H1 (cell line): Measurements from ENCODE around the gene EML1. TPM values are rescaled to one million over a fixed set of nuclear protein-coding genes. Genes with fewer than 3 reads are reported as not detected.
A peak's percentile ranks its signal among the peaks of the same experiment; 100 is the strongest.

Experiments
- CTCF ChIA-PET: fragments of 300-600 bp; sonication (Branson Sonifier 250); formaldehyde crosslinking; loops from one replicate; lab custom pipeline; 2021; ENCODE audit not compliant: partially characterized antibody; lab: Charles Lee
- POLR2A ChIA-PET: fragments of 300-600 bp; sonication (Branson Sonifier 250); formaldehyde crosslinking; loops from one replicate; lab custom pipeline; 2021; ENCODE audit warnings: inconsistent platforms; ENCODE audit not compliant: partially characterized antibody; lab: Charles Lee
- DNase-seq, 2 experiments: peaks; one replicate each; pipeline versions ENCODE4 v3.0.0 to v3.0.0-alpha.2; 2010 to 2022; ENCODE audit warnings: low spot score in 2 of 2, low read depth in 1 of 2, mixed read lengths in 1 of 2
- FAIRE-seq: peaks from 2 replicates; lab custom pipeline; 2011; peaks lifted over from hg19 to GRCh38; lab: Jason Lieb, UNC
- H2AFZ ChIP-seq: 2 replicates; pipeline ENCODE4 v1.8.1; 2012; ENCODE audit warnings: low read length, inconsistent platforms
- H2AK5ac ChIP-seq: 2 replicates; pipeline ENCODE4 v1.6.1; 2013; ENCODE audit warnings: low read depth, low read length
- H2BK120ac ChIP-seq: replicated peaks from 2 replicates; pipeline ENCODE3; 2013; ENCODE audit warnings: low read depth, low read length, inconsistent platforms
- H2BK12ac ChIP-seq: 2 replicates; pipeline ENCODE4 v1.6.1; 2013; ENCODE audit warnings: low read depth, low read length
- H2BK15ac ChIP-seq: 2 replicates; pipeline ENCODE4 v1.6.1; 2013; ENCODE audit warnings: low read length
- H2BK20ac ChIP-seq: 2 replicates; pipeline ENCODE4 v1.6.1; 2013; ENCODE audit warnings: low read length
- H2BK5ac ChIP-seq: 2 replicates; pipeline ENCODE4 v1.6.1; 2013; ENCODE audit warnings: low read depth, low read length
- H3K14ac ChIP-seq: 2 replicates; pipeline ENCODE4 v1.6.1; 2013; ENCODE audit warnings: inconsistent platforms; ENCODE audit not compliant: insufficient read length
- H3K18ac ChIP-seq: 2 replicates; pipeline ENCODE4 v1.6.1; 2013; ENCODE audit warnings: low read length; ENCODE audit errors: extremely low read depth
- H3K23ac ChIP-seq: 2 replicates; pipeline ENCODE4 v1.6.1; 2013; ENCODE audit warnings: inconsistent platforms; ENCODE audit not compliant: insufficient read length
- H3K23me2 ChIP-seq: 2 replicates; pipeline ENCODE4 v1.6.1; 2013; ENCODE audit warnings: low read depth, low read length
- H3K27ac ChIP-seq: 2 replicates; pipeline ENCODE4 v1.6.1; 2011; ENCODE audit warnings: low read depth, low read length, inconsistent platforms
- H3K27me3 ChIP-seq, 4 experiments: replicated peaks in 1 of 4; 1 replicate in 1 of 4; 2 replicates in 3 of 4; pipeline versions ENCODE4 v1.6.1 to v1.8.1; 2011 to 2013; ENCODE audit warnings: low read length in 3 of 4, mild to moderate bottlenecking in 3 of 4, inconsistent platforms in 2 of 4, mixed read lengths in 2 of 4, moderate library complexity in 1 of 4; ENCODE audit not compliant: control insufficient read depth in 3 of 4, insufficient read depth in 3 of 4; ENCODE audit errors: extremely low read depth in 1 of 4
- H3K36me3 ChIP-seq, 4 experiments: 2 replicates each; pipeline versions ENCODE4 v1.6.1 to v1.8.1; 2011 to 2013; ENCODE audit warnings: mild to moderate bottlenecking in 4 of 4, low read length in 3 of 4, moderate library complexity in 2 of 4, control low read depth in 1 of 4, inconsistent platforms in 1 of 4; ENCODE audit not compliant: insufficient read depth in 4 of 4, control insufficient read depth in 2 of 4
- H3K4ac ChIP-seq: replicated peaks from 2 replicates; pipeline ENCODE3; 2013; ENCODE audit warnings: low read length, low read depth, mixed read lengths, inconsistent platforms; ENCODE audit not compliant: insufficient read length
- H3K4me1 ChIP-seq, 4 experiments: replicated peaks in 1 of 4; 1 replicate in 1 of 4; 2 replicates in 3 of 4; pipeline versions ENCODE4 v1.6.1 to v1.8.1; 2011 to 2013; ENCODE audit warnings: low read length in 3 of 4, inconsistent platforms in 2 of 4, mixed read lengths in 1 of 4; ENCODE audit not compliant: insufficient read depth in 4 of 4, control insufficient read depth in 3 of 4
- H3K4me2 ChIP-seq, 2 experiments: 2 replicates each; pipeline versions ENCODE4 v1.6.1 to v1.8.1; 2011 to 2013; ENCODE audit warnings: low read depth in 2 of 2, low read length in 2 of 2, control low read depth in 1 of 2, inconsistent platforms in 1 of 2, mild to moderate bottlenecking in 1 of 2; ENCODE audit not compliant: insufficient read depth in 1 of 2
- H3K4me3 ChIP-seq, 4 experiments: fragments of 200-600, 300-600 bp in 1 of 4; sonication (generic), shearing (Covaris generic), sonication (Bioruptor Twin) in 1 of 4; 2 replicates each; pipeline versions ENCODE4 v1.5.1 to v1.8.1; 2011 to 2016; ENCODE audit warnings: low read length in 4 of 4, low read depth in 3 of 4, control low read depth in 2 of 4, inconsistent platforms in 2 of 4, mild to moderate bottlenecking in 2 of 4, mixed read lengths in 1 of 4, moderate library complexity in 1 of 4; ENCODE audit not compliant: insufficient read depth in 2 of 4; ENCODE audit errors: extremely low read depth in 1 of 4
- H3K56ac ChIP-seq: replicated peaks from 2 replicates; pipeline ENCODE3; 2013; ENCODE audit warnings: low read depth, mild to moderate bottlenecking, mixed read lengths, low read length, inconsistent platforms; ENCODE audit not compliant: insufficient read length
- H3K79me1 ChIP-seq: 2 replicates; pipeline ENCODE4 v1.6.1; 2013; ENCODE audit warnings: low read depth, low read length, control low read depth
- H3K79me2 ChIP-seq, 2 experiments: 2 replicates each; pipeline versions ENCODE4 v1.6.1 to v1.8.1; 2012 to 2013; ENCODE audit warnings: low read length in 2 of 2, mild to moderate bottlenecking in 2 of 2, inconsistent platforms in 1 of 2; ENCODE audit not compliant: insufficient read depth in 2 of 2, control insufficient read depth in 1 of 2
- H3K9ac ChIP-seq, 4 experiments: replicated peaks in 1 of 4; 1 replicate in 1 of 4; 2 replicates in 3 of 4; pipeline versions ENCODE4 v1.6.1 to v1.8.1; 2011 to 2013; ENCODE audit warnings: low read depth in 3 of 4, low read length in 3 of 4, control low read depth in 2 of 4, mild to moderate bottlenecking in 2 of 4, moderate library complexity in 2 of 4, inconsistent platforms in 1 of 4; ENCODE audit errors: extremely low read depth in 1 of 4
- H3K9me3 ChIP-seq, 2 experiments: 2 replicates each; pipeline versions ENCODE4 v1.6.1 to v1.8.1; 2012 to 2013; ENCODE audit warnings: mild to moderate bottlenecking in 2 of 2, moderate library complexity in 2 of 2, control low read depth in 1 of 2, inconsistent platforms in 1 of 2, low read depth in 1 of 2, low read length in 1 of 2, mixed read lengths in 1 of 2; ENCODE audit not compliant: insufficient read depth in 2 of 2
- H4K20me1 ChIP-seq, 2 experiments: replicated peaks in 1 of 2; 2 replicates each; pipeline versions ENCODE3 to v1.8.1; 2011 to 2013; ENCODE audit warnings: inconsistent platforms in 2 of 2, low read length in 2 of 2, mild to moderate bottlenecking in 1 of 2; ENCODE audit not compliant: insufficient read depth in 2 of 2, control insufficient read depth in 1 of 2
- H4K5ac ChIP-seq: 2 replicates; pipeline ENCODE4 v1.6.1; 2013; ENCODE audit warnings: low read length, low read depth, mixed read lengths, inconsistent platforms; ENCODE audit not compliant: insufficient read length
- H4K8ac ChIP-seq: 2 replicates; pipeline ENCODE4 v1.8.0; 2013; ENCODE audit warnings: mild to moderate bottlenecking, moderate library complexity, low read length, inconsistent platforms; ENCODE audit not compliant: insufficient read depth; ENCODE audit errors: extremely low read depth
- H4K91ac ChIP-seq: replicated peaks from 2 replicates; pipeline ENCODE3; 2013; ENCODE audit warnings: low read length, mixed read lengths, inconsistent platforms; ENCODE audit not compliant: insufficient read length
- CBX5 ChIP-seq: fragments of 300-800, 300-1000 bp; sonication (generic); IDR thresholded peaks from 2 replicates; pipeline ENCODE4 v1.7.1; 2016; ENCODE audit warnings: antibody characterized with exemption, low read length, low read depth
- CREB1 ChIP-seq: IDR thresholded peaks from 2 replicates; pipeline ENCODE4 v1.6.1; 2012; ENCODE audit warnings: inconsistent platforms
- WGBS, 2 experiments: shearing (Covaris generic) in 1 of 2; methylation state at CpG; one replicate each; pipeline versions ENCODE4 v1.1.6 to v1.1.7; 2013 to 2015; ENCODE audit warnings: low lambda C conversion rate in 2 of 2, mixed read lengths in 2 of 2, inconsistent platforms in 1 of 2, low coverage in 1 of 2, missing lambda C conversion rate in 1 of 2; ENCODE audit not compliant: insufficient replicate concordance in 2 of 2, insufficient coverage in 1 of 2, insufficient read length in 1 of 2; ENCODE audit errors: extremely low coverage in 1 of 2, missing lambda C conversion rate in 1 of 2; 5-methylcytosine and 5-hydroxymethylcytosine counted together
- polyA plus RNA-seq, 7 experiments: library from polyadenylated mRNA; depleted of rRNA in 3 of 7; stranded (reverse) in 5 of 7; unstranded in 2 of 7; fragments of >200 nt in 5 of 7; fragments of 200-250 nt in 2 of 7; gene quantifications; 1 replicate in 5 of 7; 2 replicates in 1 of 7; 4 replicates in 1 of 7; pipeline versions ENCODE4 v1.2.1 to v1.2.3, GENCODE V29; 2011 to 2013; ENCODE audit warnings: missing spikeins in 2 of 7, mixed read lengths in 2 of 7
- total RNA-seq: library from RNA; stranded (reverse); fragmentation: NEBNext Ultra II Directional; extraction: Animal tissue kit (Norgen Biotek cat#: 25700); gene quantifications from 2 replicates; pipeline ENCODE4 v1.2.1, GENCODE V29; 2021

The EML1 gene
- total and polyA plus RNA-seq, 2 of the 8 experiments (the other 6 are each of a cell fraction or from before 2014, with no cell fraction given) = 11.1 to 24.7 TPM

DNA sequence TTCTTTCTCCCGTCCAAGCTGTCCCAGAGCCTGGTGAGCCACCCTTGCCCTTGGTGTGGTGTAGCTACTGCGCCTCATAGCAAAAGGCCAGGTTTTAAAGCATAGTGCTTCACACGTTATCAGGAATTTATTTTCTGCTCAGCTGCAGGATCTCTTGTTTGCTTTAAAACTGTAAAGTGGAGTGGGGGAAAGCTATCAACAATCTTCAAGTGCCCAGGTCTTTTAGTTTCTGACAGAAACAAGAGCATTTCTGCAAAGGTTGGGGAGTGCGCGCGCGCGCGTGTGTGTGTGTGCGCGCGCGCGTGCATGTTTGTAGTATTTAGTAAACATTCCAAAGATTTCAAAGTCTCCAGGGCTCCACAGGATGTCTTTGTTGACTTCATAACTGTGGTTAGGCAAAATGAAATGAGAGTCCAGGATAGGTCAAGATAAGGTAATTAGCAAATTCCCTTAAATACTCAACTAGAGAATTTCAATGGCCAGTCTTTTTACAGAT is 45.5 kb downstream of the EML1 start:
- no peak overlapping the region for H3K56ac ChIP-seq
- 14% methylated on average over 14 of the region's 14 CpGs; no CpG with 5 or more reads in 1 of the 2 experiments for WGBS, 2 experiments
- no peak overlapping the region; the same call in 1 of the 2 replicates for H2BK12ac ChIP-seq
- no peaks in the 10 kb centered on the region for H3K79me1 ChIP-seq
- no peaks in the 10 kb centered on the region for H3K36me3 ChIP-seq
- POLR2A ChIA-PET = interaction anchor here (0.9 kb wide), 1 partner anchor 12 kb away, joined by 3 read pairs; no protein-coding TSS in a partner anchor
- H3K14ac ChIP-seq = no peak overlapping the region
- no peak overlapping the region for H3K9ac ChIP-seq
- H4K8ac ChIP-seq = no peak overlapping the region
- H3K79me2 ChIP-seq = peaks cover 0 to 8% of the 10 kb centered on the region in 2 experiments; a peak in 2 of 4 replicates
- H3K4me1 ChIP-seq = peaks cover 2 to 15% (median 9%) of the 10 kb centered on the region in 4 experiments; a peak in 6 of 7 replicates
- H4K20me1 ChIP-seq = peaks cover 0 to 1% of the 10 kb centered on the region in 2 experiments
- CTCF ChIA-PET = interaction anchor here (0.6 to 4.6 kb wide), 12 partner anchors 14 to 108 kb away, joined by 3 to 25 read pairs (median 4); no protein-coding TSS in a partner anchor
- peak overlapping the region in 1 of 4 experiments; percentile 34; a peak in 4 of 8 replicates for H3K4me3 ChIP-seq
- peak overlapping the region; percentile 11 to 45 for H3K4me2 ChIP-seq
- no peak overlapping the region for H2AK5ac ChIP-seq
- no peak overlapping the region for H3K4ac ChIP-seq
- H2BK15ac ChIP-seq = no peak overlapping the region
- H3K18ac ChIP-seq = 0 out of 2 replicates have a peak overlapping the region, but pooled peaks have one; percentile 27
- no peak overlapping the region for H2BK20ac ChIP-seq
- peak; percentile 32 for FAIRE-seq
- no peaks in the 10 kb centered on the region for H3K23me2 ChIP-seq
- H3K27ac ChIP-seq = no peak overlapping the region
- H3K27me3 ChIP-seq = no peaks in the 10 kb centered on the region
- peak in 1 of 2 experiments; percentile 67 for DNase-seq
- H3K23ac ChIP-seq = no peak overlapping the region
- H3K9me3 ChIP-seq = no peaks in the 10 kb centered on the region
- H2BK5ac ChIP-seq = no peak overlapping the region; the same call in 1 of the 2 replicates
- no peak overlapping the region for H2BK120ac ChIP-seq
- H4K91ac ChIP-seq = no peak overlapping the region
- no peak overlapping the region for H2AFZ ChIP-seq
- peak overlapping the region; percentile 57 for H4K5ac ChIP-seq
- TF ChIP-seq CBX5 (no peak), CREB1 (no peak)
